GM23338 (cell line): Measurements from ENCODE around the gene ANKRD31. TPM values are rescaled to one million over a fixed set of nuclear protein-coding genes. Genes with fewer than 3 reads are reported as not detected.

Source experiments
- ATAC-seq: fragments of 200-7000 bp; cut with Tn5 transposase; 3 replicates; pipeline ENCODE4 v1.9.1; 2020
- DNase-seq: peaks from one replicate; pipeline ENCODE4 v3.0.0-alpha.2; 2015; ENCODE audit warnings: low spot score
- H2AFZ ChIP-seq: fragments of 200-600 bp; sonication (generic); 2 replicates; pipeline ENCODE4 v1.8.0; 2016; ENCODE audit warnings: antibody characterized with exemption, mild to moderate bottlenecking, moderate library complexity
- H3F3A ChIP-seq: fragments of 200-600 bp; sonication (generic); replicated peaks from 2 replicates; pipeline ENCODE4 v1.8.0; 2017; ENCODE audit warnings: antibody characterized with exemption, mixed run types, low read depth
- H3K27ac ChIP-seq: fragments of 200-600 bp; sonication (generic); 2 replicates; pipeline ENCODE4 v1.6.1; 2016; ENCODE audit warnings: low read depth
- H3K27me3 ChIP-seq: fragments of 200-600 bp; sonication (generic); 2 replicates; pipeline ENCODE4 v1.8.0; 2016; ENCODE audit warnings: mild to moderate bottlenecking, mixed run types, moderate library complexity; ENCODE audit not compliant: insufficient read depth
- H3K36me3 ChIP-seq: fragments of 200-600 bp; sonication (generic); 2 replicates; pipeline ENCODE4 v1.8.0; 2016; ENCODE audit warnings: mild to moderate bottlenecking; ENCODE audit not compliant: insufficient read depth
- H3K4me1 ChIP-seq: fragments of 200-600 bp; sonication (generic); 2 replicates; pipeline ENCODE4 v1.8.0; 2016; ENCODE audit warnings: mild to moderate bottlenecking, moderate library complexity; ENCODE audit not compliant: insufficient read depth
- H3K4me2 ChIP-seq: fragments of 200-600 bp; sonication (generic); 2 replicates; pipeline ENCODE4 v1.7.1; 2017; ENCODE audit warnings: mixed run types
- H3K4me3 ChIP-seq: fragments of 200-600 bp; sonication (generic); 2 replicates; pipeline ENCODE4 v1.6.1; 2016; ENCODE audit warnings: mixed run types
- H3K79me2 ChIP-seq: fragments of 200-600 bp; sonication (generic); replicated peaks from 2 replicates; pipeline ENCODE4 v1.8.0; 2017; ENCODE audit warnings: mild to moderate bottlenecking; ENCODE audit not compliant: insufficient read depth
- H3K9me2 ChIP-seq: fragments of 200-600 bp; sonication (generic); 2 replicates; pipeline ENCODE4 v1.8.0; 2017; ENCODE audit not compliant: insufficient read depth
- H4K20me1 ChIP-seq: fragments of 200-600 bp; sonication (generic); replicated peaks from 2 replicates; pipeline ENCODE4 v1.8.0; 2017; ENCODE audit warnings: mild to moderate bottlenecking; ENCODE audit not compliant: insufficient read depth
- H3K27ac Mint-ChIP-seq: 2 replicates; pipeline ENCODE4 v1.8.0; 2020; ENCODE audit warnings: inconsistent platforms, mild to moderate bottlenecking, moderate library complexity, mixed read lengths
- H3K27me3 Mint-ChIP-seq: 3 replicates; pipeline ENCODE4 v1.8.0; 2022; ENCODE audit warnings: low read depth, mild to moderate bottlenecking, moderate library complexity, mixed read lengths, inconsistent platforms; ENCODE audit not compliant: insufficient read depth, poor library complexity
- H3K36me3 Mint-ChIP-seq: 3 replicates; pipeline ENCODE4 v1.8.0; 2021; ENCODE audit warnings: low read depth, mild to moderate bottlenecking, inconsistent platforms, moderate library complexity, mixed read lengths
- H3K4me1 Mint-ChIP-seq: 3 replicates; pipeline ENCODE4 v1.8.0; 2020; ENCODE audit warnings: mild to moderate bottlenecking, inconsistent platforms, mixed read lengths
- H3K4me3 Mint-ChIP-seq: 3 replicates; pipeline ENCODE4 v1.8.0; 2021; ENCODE audit warnings: moderate library complexity, mild to moderate bottlenecking, inconsistent platforms, mixed read lengths
- H3K9me3 Mint-ChIP-seq: 3 replicates; pipeline ENCODE4 v1.8.0; 2020; ENCODE audit warnings: moderate library complexity, mild to moderate bottlenecking, inconsistent platforms, mixed read lengths
- CREB1 ChIP-seq: fragments of 250-450 bp; sonication (Bioruptor Pico); IDR thresholded peaks from 2 replicates; pipeline ENCODE4 v1.5.0; 2020; ENCODE audit warnings: low read depth, mild to moderate bottlenecking, moderate library complexity
- EZH2phosphoT487 ChIP-seq: fragments of 200-600 bp; sonication (generic); IDR thresholded peaks from one replicate; pipeline ENCODE4 v1.8.1; 2018; ENCODE audit warnings: antibody characterized with exemption; ENCODE audit not compliant: unreplicated experiment
- JUNB ChIP-seq: IDR thresholded peaks from one replicate; pipeline ENCODE4 v1.6.1; 2016; ENCODE audit warnings: antibody characterized with exemption; ENCODE audit not compliant: unreplicated experiment
- NANOG ChIP-seq: IDR thresholded peaks from 2 replicates; pipeline ENCODE4 v1.6.1; 2016; ENCODE audit warnings: antibody characterized with exemption, borderline replicate concordance
- POLR2AphosphoS5 ChIP-seq: IDR thresholded peaks from 2 replicates; pipeline ENCODE4 v1.6.1; 2016; ENCODE audit warnings: antibody characterized with exemption, low read depth
- ZNF114 ChIP-seq: fragments of 250-450 bp; sonication (Bioruptor Pico); IDR thresholded peaks from 2 replicates; pipeline ENCODE4 v1.5.0; 2020; ENCODE audit warnings: mild to moderate bottlenecking, moderate library complexity
- ZNF331 ChIP-seq: fragments of 250-450 bp; sonication (Bioruptor Pico); IDR thresholded peaks from 2 replicates; pipeline ENCODE4 v1.5.0; 2020; ENCODE audit warnings: low read depth, mild to moderate bottlenecking, moderate library complexity
- polyA plus RNA-seq: library from polyadenylated mRNA; unstranded; fragments of >200 nt; fragmentation: Nextera tagmentation; extraction: Ambion mirVana; gene quantifications from 2 replicates; pipeline ENCODE4 v1.2.1, GENCODE V29; 2016
- total RNA-seq: library from RNA; depleted of rRNA; stranded (reverse); fragments of >200 nt; shearing (Covaris generic); gene quantifications from 2 replicates; pipeline ENCODE4 v1.2.3, GENCODE V29; 2014
- TF ChIP-seq, protein P1 (sequence below): fragments of 250-450 bp; sonication (Bioruptor Pico); IDR thresholded peaks from 2 replicates; pipeline ENCODE4 v1.5.0; 2020; ENCODE audit warnings: mild to moderate bottlenecking, moderate library complexity
- TF ChIP-seq, protein P2 (sequence below), 2 experiments: fragments of 200-600 bp in 1 of 2; sonication (generic) in 1 of 2; conservative IDR thresholded peaks; 2 replicates each; pipeline versions ENCODE4 v1.5.1 to v1.6.1; 2016 to 2017; ENCODE audit warnings: antibody characterized with exemption in 2 of 2, low read depth in 2 of 2, mild to moderate bottlenecking in 2 of 2, moderate library complexity in 1 of 2

Gene ANKRD31
- total and polyA plus RNA-seq, 2 experiments from 2014 or later = 0.18 to 0.59 TPM

DNA sequence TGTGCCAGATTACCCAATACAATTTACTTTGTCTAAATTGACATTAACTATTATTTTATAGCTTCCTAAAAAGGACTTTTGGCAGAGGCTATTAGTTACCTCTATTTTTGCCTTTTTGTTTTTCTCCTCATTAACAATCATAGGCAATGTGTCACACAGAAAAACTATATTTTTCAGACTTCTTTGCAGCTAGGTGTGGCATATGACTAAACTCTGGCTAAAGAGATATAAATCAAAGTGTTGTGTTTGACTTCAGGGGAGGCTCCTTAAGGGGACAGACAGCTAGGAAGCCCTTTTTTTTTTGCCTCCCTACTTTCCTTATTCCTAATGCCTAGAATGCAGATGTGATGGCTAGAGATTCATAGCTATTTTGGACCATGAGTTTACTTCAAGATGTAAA is 164.6 kb downstream of the ANKRD31 start (continued):
- TF ChIP-seq, protein P1, sequence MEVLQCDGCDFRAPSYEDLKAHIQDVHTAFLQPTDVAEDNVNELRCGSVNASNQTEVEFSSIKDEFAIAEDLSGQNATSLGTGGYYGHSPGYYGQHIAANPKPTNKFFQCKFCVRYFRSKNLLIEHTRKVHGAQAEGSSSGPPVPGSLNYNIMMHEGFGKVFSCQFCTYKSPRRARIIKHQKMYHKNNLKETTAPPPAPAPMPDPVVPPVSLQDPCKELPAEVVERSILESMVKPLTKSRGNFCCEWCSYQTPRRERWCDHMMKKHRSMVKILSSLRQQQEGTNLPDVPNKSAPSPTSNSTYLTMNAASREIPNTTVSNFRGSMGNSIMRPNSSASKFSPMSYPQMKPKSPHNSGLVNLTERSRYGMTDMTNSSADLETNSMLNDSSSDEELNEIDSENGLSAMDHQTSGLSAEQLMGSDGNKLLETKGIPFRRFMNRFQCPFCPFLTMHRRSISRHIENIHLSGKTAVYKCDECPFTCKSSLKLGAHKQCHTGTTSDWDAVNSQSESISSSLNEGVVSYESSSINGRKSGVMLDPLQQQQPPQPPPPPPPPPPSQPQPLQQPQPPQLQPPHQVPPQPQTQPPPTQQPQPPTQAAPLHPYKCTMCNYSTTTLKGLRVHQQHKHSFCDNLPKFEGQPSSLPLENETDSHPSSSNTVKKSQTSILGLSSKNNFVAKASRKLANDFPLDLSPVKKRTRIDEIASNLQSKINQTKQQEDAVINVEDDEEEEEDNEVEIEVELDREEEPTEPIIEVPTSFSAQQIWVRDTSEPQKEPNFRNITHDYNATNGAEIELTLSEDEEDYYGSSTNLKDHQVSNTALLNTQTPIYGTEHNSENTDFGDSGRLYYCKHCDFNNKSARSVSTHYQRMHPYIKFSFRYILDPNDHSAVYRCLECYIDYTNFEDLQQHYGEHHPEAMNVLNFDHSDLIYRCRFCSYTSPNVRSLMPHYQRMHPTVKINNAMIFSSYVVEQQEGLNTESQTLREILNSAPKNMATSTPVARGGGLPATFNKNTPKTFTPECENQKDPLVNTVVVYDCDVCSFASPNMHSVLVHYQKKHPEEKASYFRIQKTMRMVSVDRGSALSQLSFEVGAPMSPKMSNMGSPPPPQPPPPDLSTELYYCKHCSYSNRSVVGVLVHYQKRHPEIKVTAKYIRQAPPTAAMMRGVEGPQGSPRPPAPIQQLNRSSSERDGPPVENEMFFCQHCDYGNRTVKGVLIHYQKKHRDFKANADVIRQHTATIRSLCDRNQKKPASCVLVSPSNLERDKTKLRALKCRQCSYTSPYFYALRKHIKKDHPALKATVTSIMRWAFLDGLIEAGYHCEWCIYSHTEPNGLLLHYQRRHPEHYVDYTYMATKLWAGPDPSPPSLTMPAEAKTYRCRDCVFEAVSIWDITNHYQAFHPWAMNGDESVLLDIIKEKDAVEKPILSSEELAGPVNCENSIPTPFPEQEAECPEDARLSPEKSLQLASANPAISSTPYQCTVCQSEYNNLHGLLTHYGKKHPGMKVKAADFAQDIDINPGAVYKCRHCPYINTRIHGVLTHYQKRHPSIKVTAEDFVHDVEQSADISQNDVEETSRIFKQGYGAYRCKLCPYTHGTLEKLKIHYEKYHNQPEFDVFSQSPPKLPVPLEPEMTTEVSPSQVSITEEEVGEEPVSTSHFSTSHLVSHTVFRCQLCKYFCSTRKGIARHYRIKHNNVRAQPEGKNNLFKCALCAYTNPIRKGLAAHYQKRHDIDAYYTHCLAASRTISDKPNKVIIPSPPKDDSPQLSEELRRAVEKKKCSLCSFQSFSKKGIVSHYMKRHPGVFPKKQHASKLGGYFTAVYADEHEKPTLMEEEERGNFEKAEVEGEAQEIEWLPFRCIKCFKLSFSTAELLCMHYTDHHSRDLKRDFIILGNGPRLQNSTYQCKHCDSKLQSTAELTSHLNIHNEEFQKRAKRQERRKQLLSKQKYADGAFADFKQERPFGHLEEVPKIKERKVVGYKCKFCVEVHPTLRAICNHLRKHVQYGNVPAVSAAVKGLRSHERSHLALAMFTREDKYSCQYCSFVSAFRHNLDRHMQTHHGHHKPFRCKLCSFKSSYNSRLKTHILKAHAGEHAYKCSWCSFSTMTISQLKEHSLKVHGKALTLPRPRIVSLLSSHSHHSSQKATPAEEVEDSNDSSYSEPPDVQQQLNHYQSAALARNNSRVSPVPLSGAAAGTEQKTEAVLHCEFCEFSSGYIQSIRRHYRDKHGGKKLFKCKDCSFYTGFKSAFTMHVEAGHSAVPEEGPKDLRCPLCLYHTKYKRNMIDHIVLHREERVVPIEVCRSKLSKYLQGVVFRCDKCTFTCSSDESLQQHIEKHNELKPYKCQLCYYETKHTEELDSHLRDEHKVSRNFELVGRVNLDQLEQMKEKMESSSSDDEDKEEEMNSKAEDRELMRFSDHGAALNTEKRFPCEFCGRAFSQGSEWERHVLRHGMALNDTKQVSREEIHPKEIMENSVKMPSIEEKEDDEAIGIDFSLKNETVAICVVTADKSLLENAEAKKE (CRISPR knock-in tag) = no peak
- TF ChIP-seq CREB1 (CRISPR knock-in tag) (no peak), ZNF331 (CRISPR knock-in tag) (no peak), EZH2phosphoT487 (no peak)
- TF ChIP-seq, protein P2, sequence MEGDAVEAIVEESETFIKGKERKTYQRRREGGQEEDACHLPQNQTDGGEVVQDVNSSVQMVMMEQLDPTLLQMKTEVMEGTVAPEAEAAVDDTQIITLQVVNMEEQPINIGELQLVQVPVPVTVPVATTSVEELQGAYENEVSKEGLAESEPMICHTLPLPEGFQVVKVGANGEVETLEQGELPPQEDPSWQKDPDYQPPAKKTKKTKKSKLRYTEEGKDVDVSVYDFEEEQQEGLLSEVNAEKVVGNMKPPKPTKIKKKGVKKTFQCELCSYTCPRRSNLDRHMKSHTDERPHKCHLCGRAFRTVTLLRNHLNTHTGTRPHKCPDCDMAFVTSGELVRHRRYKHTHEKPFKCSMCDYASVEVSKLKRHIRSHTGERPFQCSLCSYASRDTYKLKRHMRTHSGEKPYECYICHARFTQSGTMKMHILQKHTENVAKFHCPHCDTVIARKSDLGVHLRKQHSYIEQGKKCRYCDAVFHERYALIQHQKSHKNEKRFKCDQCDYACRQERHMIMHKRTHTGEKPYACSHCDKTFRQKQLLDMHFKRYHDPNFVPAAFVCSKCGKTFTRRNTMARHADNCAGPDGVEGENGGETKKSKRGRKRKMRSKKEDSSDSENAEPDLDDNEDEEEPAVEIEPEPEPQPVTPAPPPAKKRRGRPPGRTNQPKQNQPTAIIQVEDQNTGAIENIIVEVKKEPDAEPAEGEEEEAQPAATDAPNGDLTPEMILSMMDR (conservative IDR thresholded peaks at IDR 0.05; ENCODE audit: low read depth in 2 of 2) = no peak

DNA sequence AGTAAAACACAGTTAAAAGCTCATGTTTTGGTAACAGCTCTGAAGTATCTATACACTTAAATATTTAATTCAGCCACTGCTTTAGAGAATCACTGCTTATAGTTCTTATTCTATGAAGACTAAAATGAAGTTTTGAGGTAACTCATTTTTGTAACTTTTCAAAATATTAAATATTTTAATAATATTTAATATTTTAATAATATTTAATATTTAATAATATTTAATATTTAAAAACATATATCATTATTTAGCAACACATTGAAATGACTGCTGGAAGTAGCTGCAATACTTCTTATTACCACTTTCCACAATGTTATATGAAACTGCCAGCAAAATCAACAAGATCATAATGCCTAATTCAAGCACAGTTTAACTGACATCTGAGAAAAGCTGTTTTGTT is 165.6 kb downstream of the ANKRD31 start:
- no peaks in the 10 kb centered on the region for H3F3A ChIP-seq
- Mint-ChIP-seq H3K4me3 (no peak overlapping the region), H3K9me3 (no peaks in the 10 kb centered on the region), H3K36me3 (no peaks in the 10 kb centered on the region), H3K27ac (no peak overlapping the region), H3K4me1 (no peaks in the 10 kb centered on the region), H3K27me3 (no peaks in the 10 kb centered on the region)
- no peaks in the 10 kb centered on the region for H3K9me2 ChIP-seq
- no peaks in the 10 kb centered on the region for H3K27me3 ChIP-seq
- no peaks in the 10 kb centered on the region for H3K36me3 ChIP-seq
- H2AFZ ChIP-seq = no peak overlapping the region
- H4K20me1 ChIP-seq = no peaks in the 10 kb centered on the region
- H3K4me3 ChIP-seq = no peak overlapping the region
- DNase-seq = no peak
- no peak overlapping the region for H3K4me2 ChIP-seq
- H3K27ac ChIP-seq = no peak overlapping the region
- no peak for ATAC-seq
- H3K79me2 ChIP-seq = no peaks in the 10 kb centered on the region
- no peaks in the 10 kb centered on the region for H3K4me1 ChIP-seq
- TF ChIP-seq JUNB = no peak
- TF ChIP-seq POLR2AphosphoS5 = no peak
- TF ChIP-seq, protein P1 (CRISPR knock-in tag) = no peak
- TF ChIP-seq ZNF114 (CRISPR knock-in tag) = no peak
- no peak for TF ChIP-seq ZNF331 (CRISPR knock-in tag)
- TF ChIP-seq NANOG = no peak
